HG03442 (cell line): Measurements from ENCODE around the gene CADPS.
A peak's percentile ranks its signal among the peaks of the same experiment; 100 is the strongest.

Experiments used
- ATAC-seq: cut with Tn5 transposase; IDR thresholded peaks from one replicate; pipeline ENCODE4 v1.9.1; 2021; ENCODE audit warnings: mild to moderate bottlenecking, moderate library complexity; ENCODE audit not compliant: unreplicated experiment

Gene CADPS

GRCh38 chr3:62567097-62568021 is 307.9 kb downstream of the CADPS start:
- no peak for ATAC-seq

GRCh38 chr3:62566022-62566557 is 309.1 kb downstream of the CADPS start:
- ATAC-seq = peak; percentile 61

GRCh38 chr3:62562596-62562995 is 312.6 kb downstream of the CADPS start:
- no peak for ATAC-seq

GRCh38 chr3:62562017-62562416 is 313.2 kb downstream of the CADPS start:
- no peak for ATAC-seq

- ATAC-seq = no peak
Observed at GRCh38 chr3:62559831-62560445, 315.3 kb downstream of the CADPS start.

- no peak for ATAC-seq
Observed at GRCh38 chr3:62558549-62559112, 316.6 kb downstream of the CADPS start.

- ATAC-seq = no peak
Observed at GRCh38 chr3:62557983-62558382, 317.2 kb downstream of the CADPS start.

GRCh38 chr3:62557450-62557849 is 317.8 kb downstream of the CADPS start:
- no peak for ATAC-seq

GRCh38 chr3:62556121-62556815 is 318.9 kb downstream of the CADPS start:
- ATAC-seq = no peak

- ATAC-seq = no peak
Observed at GRCh38 chr3:62554264-62554799, 320.9 kb downstream of the CADPS start.

GRCh38 chr3:62553811-62554210 is 321.4 kb downstream of the CADPS start:
- ATAC-seq = no peak

- no peak for ATAC-seq
Observed at GRCh38 chr3:62551556-62551955, 323.7 kb downstream of the CADPS start.

- no peak for ATAC-seq
Observed at GRCh38 chr3:62550439-62550838, 324.8 kb downstream of the CADPS start.

- no peak for ATAC-seq
Observed at GRCh38 chr3:62548528-62549205, 326.5 kb downstream of the CADPS start.

- no peak for ATAC-seq
Observed at GRCh38 chr3:62546266-62546665, 328.9 kb downstream of the CADPS start.

- no peak for ATAC-seq
Observed at GRCh38 chr3:62542185-62542584, 333.0 kb downstream of the CADPS start.

GRCh38 chr3:62539762-62540161 is 335.5 kb downstream of the CADPS start:
- no peak for ATAC-seq

- ATAC-seq = no peak
Observed at GRCh38 chr3:62538691-62539356, 336.4 kb downstream of the CADPS start.

GRCh38 chr3:62534326-62534725 is 340.9 kb downstream of the CADPS start:
- ATAC-seq = no peak

GRCh38 chr3:62532796-62533195 is 342.4 kb downstream of the CADPS start:
- no peak for ATAC-seq
